HG02623 (cell line): ENCODE measurements around the gene BICRA.
"Not testable (repeated sequence)": the region's sequence is repeated elsewhere in the genome, so short reads cannot be mapped to it uniquely, and the experiment has no call there.

Source experiments
- ATAC-seq: cut with Tn5 transposase; IDR thresholded peaks from one replicate; pipeline ENCODE4 v1.9.1; 2021; ENCODE audit warnings: moderate library complexity; ENCODE audit not compliant: unreplicated experiment

Gene BICRA

GRCh38 chr19:47628078-47628771, 19.3 kb downstream of the BICRA start:
- ATAC-seq: no peak

GRCh38 chr19:47630594-47630993, 21.7 kb downstream of the BICRA start:
- ATAC-seq: no peak

GRCh38 chr19:47631681-47632446, 22.9 kb downstream of the BICRA start:
- no peak for ATAC-seq

- ATAC-seq: no peak
Measured at GRCh38 chr19:47633517-47633916, 24.6 kb downstream of the BICRA start.

- ATAC-seq: no peak
Measured at GRCh38 chr19:47633996-47634395, 25.1 kb downstream of the BICRA start.

- ATAC-seq: not testable (repeated sequence)
Measured at GRCh38 chr19:47635152-47635754, 26.3 kb downstream of the BICRA start.

- ATAC-seq: no peak
Measured at GRCh38 chr19:47637550-47637949, 28.6 kb downstream of the BICRA start.

- ATAC-seq: no peak
Measured at GRCh38 chr19:47641891-47642485, 33.1 kb downstream of the BICRA start.

GRCh38 chr19:47643281-47643680, 34.3 kb downstream of the BICRA start:
- ATAC-seq: no peak

GRCh38 chr19:47644199-47644598, 35.3 kb downstream of the BICRA start:
- no peak for ATAC-seq

- no peak for ATAC-seq
Measured at GRCh38 chr19:47644743-47645482, 36.0 kb downstream of the BICRA start.

- no peak for ATAC-seq
Measured at GRCh38 chr19:47646924-47647323, 38.0 kb downstream of the BICRA start.

GRCh38 chr19:47649588-47649987, 40.7 kb downstream of the BICRA start:
- ATAC-seq: no peak

GRCh38 chr19:47650700-47651099, 41.8 kb downstream of the BICRA start:
- no peak for ATAC-seq

GRCh38 chr19:47651132-47651531, 42.2 kb downstream of the BICRA start:
- ATAC-seq: no peak

- no peak for ATAC-seq
Measured at GRCh38 chr19:47651691-47652090, 42.8 kb downstream of the BICRA start.

GRCh38 chr19:47652285-47652684, 43.4 kb downstream of the BICRA start:
- no peak for ATAC-seq

GRCh38 chr19:47653856-47654255, 44.9 kb downstream of the BICRA start:
- ATAC-seq: no peak

GRCh38 chr19:47657719-47658118, 48.8 kb downstream of the BICRA start:
- no peak for ATAC-seq

- ATAC-seq: no peak
Measured at GRCh38 chr19:47658431-47659348, 49.8 kb downstream of the BICRA start.
